Esophagus muscularis mucosa (tissue), 4 donors: Measurements from ENCODE around the gene RADIL.

Experiments used
- EP300 ChIP-seq: sonication (generic); formaldehyde crosslinking; IDR thresholded peaks from one replicate; pipeline ENCODE4 v1.6.1; 2017; ENCODE audit warnings: antibody characterized with exemption
- POLR2A ChIP-seq: fragments of 450-650 bp; IDR thresholded peaks from one replicate; pipeline ENCODE4 v1.6.1; 2017; ENCODE audit warnings: antibody characterized with exemption, moderate library complexity, mild to moderate bottlenecking, low read depth
- TF ChIP-seq, protein P1 (sequence below), 3 experiments: fragments of 200-600 bp in 2 of 3; fragments of 450-650 bp in 1 of 3; sonication (generic) in 2 of 3; IDR thresholded peaks; one replicate each; pipeline ENCODE4 v1.5.1; 2017 to 2019; ENCODE audit warnings: antibody characterized with exemption in 3 of 3, mild to moderate bottlenecking in 2 of 3, moderate library complexity in 1 of 3

DNA sequence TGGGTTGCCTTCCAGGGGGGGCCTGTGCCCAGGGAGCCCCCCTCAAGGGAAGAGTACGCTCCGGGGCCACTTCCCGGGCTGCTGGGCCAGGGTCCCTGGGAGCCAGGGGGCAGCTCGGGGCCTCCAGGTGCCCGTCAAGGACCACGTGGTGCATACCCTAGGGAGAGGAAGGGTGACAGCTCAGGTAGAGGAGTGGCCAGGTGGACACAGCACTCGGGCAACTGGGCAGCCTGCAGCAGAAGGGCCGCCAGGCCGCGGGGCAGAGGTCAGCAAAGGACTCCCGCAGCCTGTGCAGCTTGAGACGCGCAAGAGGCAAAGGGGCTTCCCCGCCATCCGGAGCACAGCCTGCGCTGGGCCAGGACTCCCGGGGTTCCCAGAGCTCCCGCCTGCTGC, 81.7 kb downstream of the RADIL start:
- TF ChIP-seq, protein P1, sequence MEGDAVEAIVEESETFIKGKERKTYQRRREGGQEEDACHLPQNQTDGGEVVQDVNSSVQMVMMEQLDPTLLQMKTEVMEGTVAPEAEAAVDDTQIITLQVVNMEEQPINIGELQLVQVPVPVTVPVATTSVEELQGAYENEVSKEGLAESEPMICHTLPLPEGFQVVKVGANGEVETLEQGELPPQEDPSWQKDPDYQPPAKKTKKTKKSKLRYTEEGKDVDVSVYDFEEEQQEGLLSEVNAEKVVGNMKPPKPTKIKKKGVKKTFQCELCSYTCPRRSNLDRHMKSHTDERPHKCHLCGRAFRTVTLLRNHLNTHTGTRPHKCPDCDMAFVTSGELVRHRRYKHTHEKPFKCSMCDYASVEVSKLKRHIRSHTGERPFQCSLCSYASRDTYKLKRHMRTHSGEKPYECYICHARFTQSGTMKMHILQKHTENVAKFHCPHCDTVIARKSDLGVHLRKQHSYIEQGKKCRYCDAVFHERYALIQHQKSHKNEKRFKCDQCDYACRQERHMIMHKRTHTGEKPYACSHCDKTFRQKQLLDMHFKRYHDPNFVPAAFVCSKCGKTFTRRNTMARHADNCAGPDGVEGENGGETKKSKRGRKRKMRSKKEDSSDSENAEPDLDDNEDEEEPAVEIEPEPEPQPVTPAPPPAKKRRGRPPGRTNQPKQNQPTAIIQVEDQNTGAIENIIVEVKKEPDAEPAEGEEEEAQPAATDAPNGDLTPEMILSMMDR (IDR thresholded peaks at IDR 0.05): no peak
- TF ChIP-seq POLR2A (no peak), EP300 (no peak)
